AG04450 (cell line): ENCODE results near the gene TFPI. TPM values are rescaled to one million over a fixed set of nuclear protein-coding genes. Genes with fewer than 3 reads are reported as not detected.

Source experiments
- CTCF ChIA-PET: fragments of 300-600, 350-600 bp; formaldehyde crosslinking; extraction: SDS; loops from one replicate; lab custom pipeline; 2022; ENCODE audit warnings: antibody characterized with exemption, inconsistent platforms; lab: Charles Lee
- POLR2A ChIA-PET: fragments of 350-600 bp; formaldehyde crosslinking; extraction: SDS; loops from one replicate; lab custom pipeline; 2021; ENCODE audit warnings: antibody characterized with exemption, inconsistent platforms; lab: Yijun Ruan, JAX
- DNase-seq: peaks from one replicate; pipeline ENCODE4 v3.0.0-alpha.2; 2011; ENCODE audit warnings: low read depth, low spot score
- H3K27ac ChIP-seq: one replicate; pipeline ENCODE4 v1.5.1; 2012; ENCODE audit warnings: low read depth, low read length, control low read depth
- H3K27me3 ChIP-seq: one replicate; pipeline ENCODE4 v1.6.0; 2012; ENCODE audit warnings: low read length; ENCODE audit not compliant: control insufficient read depth, insufficient read depth
- H3K4me3 ChIP-seq: 2 replicates; pipeline ENCODE4 v1.5.1; 2011; ENCODE audit warnings: mild to moderate bottlenecking, low read depth, low read length, control low read depth
- H3K9me3 ChIP-seq: 2 replicates; pipeline ENCODE4 v1.5.1; 2012; ENCODE audit warnings: low read length; ENCODE audit not compliant: control insufficient read depth, insufficient read depth
- CTCF ChIP-seq: IDR thresholded peaks from 2 replicates; pipeline ENCODE4 v1.5.1; 2011; ENCODE audit warnings: low read depth, low read length, control low read depth, inconsistent platforms
- polyA plus RNA-seq: library from polyadenylated mRNA; depleted of rRNA; stranded (reverse); fragments of >200 nt; gene quantifications from 2 replicates; pipeline ENCODE4 v1.2.3, GENCODE V29; 2011

TFPI gene
- polyA plus RNA-seq, 1 experiment = 91.2 TPM

DNA sequence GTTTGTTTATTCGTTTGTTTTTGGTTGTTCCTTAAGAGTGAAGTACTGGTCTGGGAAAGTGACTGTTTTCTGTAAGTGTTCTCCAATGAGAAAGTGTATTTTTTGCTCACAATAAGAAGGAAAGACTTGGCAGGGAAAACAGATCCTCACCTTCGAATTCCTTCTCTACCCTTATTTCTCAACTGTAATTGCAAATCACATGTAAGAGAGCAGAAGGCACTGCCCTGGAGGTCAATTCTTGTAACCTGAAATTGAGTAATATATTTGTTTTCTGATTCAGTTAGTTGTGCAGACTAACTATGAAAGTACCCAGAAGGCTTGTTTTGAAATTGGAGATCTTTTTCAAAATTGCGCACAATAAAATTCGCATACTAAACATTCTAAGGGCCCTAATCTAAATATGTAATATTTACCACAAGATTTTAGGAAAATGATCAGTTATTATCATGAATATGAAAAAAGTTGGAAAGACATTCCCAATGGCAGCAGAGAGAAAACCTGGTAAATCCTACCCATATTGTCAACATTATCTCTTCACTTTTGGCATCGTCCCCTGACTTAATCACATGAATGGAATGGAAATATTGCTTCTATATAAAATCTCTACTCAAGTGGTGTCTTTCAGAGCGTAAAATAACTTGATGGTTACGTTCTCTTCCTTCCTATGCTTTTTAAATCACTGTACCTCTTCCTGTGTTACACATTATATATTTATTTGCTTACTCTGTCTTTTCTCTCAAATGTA lies 24.1 kb downstream of the TFPI start:
- no peak for TF ChIP-seq CTCF
- H3K27ac ChIP-seq = no peak overlapping the region
- no peaks in the 10 kb centered on the region for H3K27me3 ChIP-seq
- no peak overlapping the region for H3K4me3 ChIP-seq
- no peaks in the 10 kb centered on the region for H3K9me3 ChIP-seq
- ChIA-PET CTCF (interaction anchor here (0.9 to 1.2 kb wide), 2 partner anchors 30 to 51 kb away, joined by 3 to 8 read pairs; no protein-coding TSS in a partner anchor), POLR2A (no interaction called here)
- no peak for DNase-seq

- Histone ChIP-seq H3K27ac (no peak overlapping the region), H3K27me3 (no peaks in the 10 kb centered on the region), H3K9me3 (no peaks in the 10 kb centered on the region), H3K4me3 (no peak overlapping the region)
- no peak for DNase-seq
- no peak for TF ChIP-seq CTCF
- POLR2A ChIA-PET = no interaction called here
- CTCF ChIA-PET = no interaction called here
Observed at GRCh38 chr2:187529248-187529976, 24.8 kb downstream of the TFPI start.

DNA sequence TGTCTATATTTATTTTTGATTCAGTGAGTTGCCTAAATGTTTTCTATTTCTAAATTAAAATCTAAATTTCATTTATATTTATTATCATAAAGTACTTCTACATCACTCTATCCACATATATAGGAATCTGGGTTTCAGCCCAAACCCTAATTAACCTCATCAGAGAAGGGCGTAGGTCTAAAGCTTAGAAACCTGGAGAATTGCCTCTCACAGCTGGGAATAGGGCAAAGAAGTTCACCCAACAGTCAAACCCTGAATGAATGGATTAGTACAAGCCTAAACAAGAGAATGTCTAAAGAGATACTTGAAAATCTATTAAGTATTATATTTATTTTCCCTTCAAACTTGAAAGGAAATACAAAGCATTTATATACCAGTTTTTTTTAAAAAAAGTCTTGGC lies 26.2 kb downstream of the TFPI start:
- Histone ChIP-seq H3K4me3 (no peak overlapping the region), H3K27me3 (no peaks in the 10 kb centered on the region), H3K9me3 (no peaks in the 10 kb centered on the region), H3K27ac (no peak overlapping the region)
- ChIA-PET POLR2A (no interaction called here), CTCF (interaction anchor here (3.4 kb wide), 1 partner anchor 28 kb away, joined by 24 read pairs; no protein-coding TSS in a partner anchor)
- no peak for DNase-seq
- TF ChIP-seq CTCF = no peak

- ChIA-PET POLR2A (no interaction called here), CTCF (interaction anchor here (2.0 to 3.4 kb wide), 2 partner anchors 28 to 53 kb away, joined by 14 to 24 read pairs; no protein-coding TSS in a partner anchor)
- no peak overlapping the region for H3K4me3 ChIP-seq
- peak; percentile 13 for DNase-seq
- no peak overlapping the region for H3K27ac ChIP-seq
- no peaks in the 10 kb centered on the region for H3K9me3 ChIP-seq
- H3K27me3 ChIP-seq = no peaks in the 10 kb centered on the region
- no peak for TF ChIP-seq CTCF
Observed at GRCh38 chr2:187527262-187527661, 27.0 kb downstream of the TFPI start.

GRCh38 chr2:187526792-187527191 lies 27.4 kb downstream of the TFPI start:
- no peak overlapping the region for H3K4me3 ChIP-seq
- ChIA-PET POLR2A (no interaction called here), CTCF (interaction anchor here (1.0 to 3.4 kb wide), 4 partner anchors 18 to 55 kb away, joined by 4 to 24 read pairs (median 10); no protein-coding TSS in a partner anchor)
- no peaks in the 10 kb centered on the region for H3K9me3 ChIP-seq
- no peaks in the 10 kb centered on the region for H3K27me3 ChIP-seq
- TF ChIP-seq CTCF = no peak
- H3K27ac ChIP-seq = no peak overlapping the region
- no peak for DNase-seq
